ENCODE data around the gene SLITRK3. TPM values are rescaled to one million over a fixed set of nuclear protein-coding genes. Genes with fewer than 3 reads are reported as not detected.

The SLITRK3 gene, protein sequence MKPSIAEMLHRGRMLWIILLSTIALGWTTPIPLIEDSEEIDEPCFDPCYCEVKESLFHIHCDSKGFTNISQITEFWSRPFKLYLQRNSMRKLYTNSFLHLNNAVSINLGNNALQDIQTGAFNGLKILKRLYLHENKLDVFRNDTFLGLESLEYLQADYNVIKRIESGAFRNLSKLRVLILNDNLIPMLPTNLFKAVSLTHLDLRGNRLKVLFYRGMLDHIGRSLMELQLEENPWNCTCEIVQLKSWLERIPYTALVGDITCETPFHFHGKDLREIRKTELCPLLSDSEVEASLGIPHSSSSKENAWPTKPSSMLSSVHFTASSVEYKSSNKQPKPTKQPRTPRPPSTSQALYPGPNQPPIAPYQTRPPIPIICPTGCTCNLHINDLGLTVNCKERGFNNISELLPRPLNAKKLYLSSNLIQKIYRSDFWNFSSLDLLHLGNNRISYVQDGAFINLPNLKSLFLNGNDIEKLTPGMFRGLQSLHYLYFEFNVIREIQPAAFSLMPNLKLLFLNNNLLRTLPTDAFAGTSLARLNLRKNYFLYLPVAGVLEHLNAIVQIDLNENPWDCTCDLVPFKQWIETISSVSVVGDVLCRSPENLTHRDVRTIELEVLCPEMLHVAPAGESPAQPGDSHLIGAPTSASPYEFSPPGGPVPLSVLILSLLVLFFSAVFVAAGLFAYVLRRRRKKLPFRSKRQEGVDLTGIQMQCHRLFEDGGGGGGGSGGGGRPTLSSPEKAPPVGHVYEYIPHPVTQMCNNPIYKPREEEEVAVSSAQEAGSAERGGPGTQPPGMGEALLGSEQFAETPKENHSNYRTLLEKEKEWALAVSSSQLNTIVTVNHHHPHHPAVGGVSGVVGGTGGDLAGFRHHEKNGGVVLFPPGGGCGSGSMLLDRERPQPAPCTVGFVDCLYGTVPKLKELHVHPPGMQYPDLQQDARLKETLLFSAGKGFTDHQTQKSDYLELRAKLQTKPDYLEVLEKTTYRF
- total RNA-seq (2022; extraction: Qiagen RNA extraction) = not detected in 5 replicates

DNA sequence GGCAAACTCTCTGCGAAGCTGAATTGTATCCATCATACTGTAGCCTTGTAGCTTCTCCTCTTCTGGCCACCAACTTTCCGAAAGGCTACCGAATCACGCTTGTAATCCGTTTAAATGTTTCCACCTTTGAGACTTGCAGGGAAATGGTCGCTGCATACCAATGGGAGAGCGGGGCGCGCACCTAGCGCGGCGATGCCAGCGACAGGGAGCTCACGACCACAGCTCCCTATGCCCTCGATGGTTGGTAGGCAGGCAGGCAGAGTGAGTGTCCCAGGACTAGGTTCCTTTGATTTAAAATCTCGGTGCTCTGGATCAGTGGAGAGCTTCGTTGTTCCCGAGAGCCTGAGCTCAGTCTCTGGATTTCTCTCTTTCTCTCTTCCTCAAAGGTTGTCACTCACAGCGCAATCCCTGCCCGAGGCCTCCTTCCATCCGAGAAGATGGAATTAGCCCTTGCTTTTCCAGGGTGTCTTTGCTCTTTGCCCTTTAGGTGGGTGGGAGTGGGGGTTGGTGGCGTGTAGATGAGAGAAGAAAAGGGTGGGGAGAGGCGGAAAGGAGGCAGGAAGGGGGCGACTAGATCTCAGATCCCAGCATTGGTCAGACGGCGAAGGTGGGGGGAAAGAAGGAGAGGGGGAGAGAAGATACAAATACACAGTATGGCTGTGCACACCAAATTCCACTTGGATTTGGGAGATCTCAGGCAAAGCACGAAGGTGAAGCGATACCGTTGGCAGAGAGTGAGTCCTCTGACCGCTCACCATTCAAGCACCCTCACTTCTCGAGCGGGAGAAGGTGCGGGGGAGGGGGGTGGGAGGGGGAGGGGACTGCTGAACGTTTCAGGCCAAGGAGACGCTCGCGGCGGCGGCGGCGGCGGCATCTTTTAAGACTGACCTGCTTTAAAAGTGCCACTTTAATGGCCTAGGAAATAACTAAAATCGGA, at the start of gene SLITRK3:
TSS of gene SLITRK3 (minus strand) at position 745 of the 937 bp plus-strand sequence. CDS start 5,554 bp downstream, outside the sequence.

Other genes with a start within 250 kb of the SLITRK3 start
- not detected in 5 replicates for gene SI, start 117.9 kb downstream of the SLITRK3 start, total RNA-seq (2022; extraction: Qiagen RNA extraction)